LNCAP (cell line): ENCODE results near the gene SSTR5.

Source experiments
- CTCF ChIP-seq: fragments of 450-650 bp; IDR thresholded peaks from 2 replicates; pipeline ENCODE4 v1.5.1; 2017; ENCODE audit warnings: mild to moderate bottlenecking

The SSTR5 gene

DNA sequence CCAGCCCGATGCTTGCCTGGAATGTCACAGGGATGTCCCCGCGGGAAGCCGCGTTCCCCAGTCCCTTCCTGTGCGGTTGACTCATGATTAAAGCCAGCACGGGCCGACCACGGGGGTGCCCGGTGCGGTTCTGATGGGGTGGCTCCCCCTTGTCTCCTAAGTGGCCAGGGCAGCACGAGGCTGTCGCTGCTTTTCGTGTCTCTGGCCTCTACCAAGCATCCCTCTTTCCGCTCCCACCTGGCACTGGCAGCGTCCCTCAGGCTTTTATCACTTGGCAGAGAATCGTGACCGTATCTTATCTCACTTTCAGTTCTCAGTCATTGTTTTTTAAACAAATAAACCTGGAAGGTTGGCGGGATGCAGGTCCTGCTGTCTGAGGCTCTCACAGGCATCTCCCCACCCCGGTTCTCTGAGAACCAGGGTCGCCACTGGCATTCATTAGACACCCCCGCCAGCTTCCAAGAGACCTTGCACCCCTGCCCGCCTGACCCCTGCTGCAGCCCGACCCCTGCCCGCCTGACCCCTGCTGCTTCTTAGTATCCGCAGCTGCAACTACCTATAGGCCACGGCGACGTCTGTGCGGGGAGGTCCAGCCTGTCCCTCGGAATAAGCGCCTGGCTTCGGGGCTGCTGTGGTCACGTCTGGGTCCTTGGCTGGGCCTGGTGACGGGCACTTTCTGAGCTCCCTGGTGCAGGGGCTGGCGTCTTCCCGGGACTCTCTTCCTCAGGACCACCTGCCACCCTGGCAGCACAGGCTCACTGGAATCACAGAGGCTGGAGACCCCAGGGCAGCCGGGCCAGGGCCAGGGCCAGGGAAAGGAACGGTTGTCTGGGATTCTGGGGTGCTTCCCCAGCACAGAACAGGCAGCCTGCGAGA, 16.0 kb downstream of the SSTR5 start:
- no peak for TF ChIP-seq CTCF

- no peak for TF ChIP-seq CTCF
Observed at GRCh38 chr16:1089439-1089821, 16.9 kb downstream of the SSTR5 start.

GRCh38 chr16:1089822-1090619, 17.5 kb downstream of the SSTR5 start:
- TF ChIP-seq CTCF, result no peak

GRCh38 chr16:1090620-1091587, 18.4 kb downstream of the SSTR5 start:
- TF ChIP-seq CTCF, result no peak

GRCh38 chr16:1091992-1092552, 19.5 kb downstream of the SSTR5 start:
- no peak for TF ChIP-seq CTCF

DNA sequence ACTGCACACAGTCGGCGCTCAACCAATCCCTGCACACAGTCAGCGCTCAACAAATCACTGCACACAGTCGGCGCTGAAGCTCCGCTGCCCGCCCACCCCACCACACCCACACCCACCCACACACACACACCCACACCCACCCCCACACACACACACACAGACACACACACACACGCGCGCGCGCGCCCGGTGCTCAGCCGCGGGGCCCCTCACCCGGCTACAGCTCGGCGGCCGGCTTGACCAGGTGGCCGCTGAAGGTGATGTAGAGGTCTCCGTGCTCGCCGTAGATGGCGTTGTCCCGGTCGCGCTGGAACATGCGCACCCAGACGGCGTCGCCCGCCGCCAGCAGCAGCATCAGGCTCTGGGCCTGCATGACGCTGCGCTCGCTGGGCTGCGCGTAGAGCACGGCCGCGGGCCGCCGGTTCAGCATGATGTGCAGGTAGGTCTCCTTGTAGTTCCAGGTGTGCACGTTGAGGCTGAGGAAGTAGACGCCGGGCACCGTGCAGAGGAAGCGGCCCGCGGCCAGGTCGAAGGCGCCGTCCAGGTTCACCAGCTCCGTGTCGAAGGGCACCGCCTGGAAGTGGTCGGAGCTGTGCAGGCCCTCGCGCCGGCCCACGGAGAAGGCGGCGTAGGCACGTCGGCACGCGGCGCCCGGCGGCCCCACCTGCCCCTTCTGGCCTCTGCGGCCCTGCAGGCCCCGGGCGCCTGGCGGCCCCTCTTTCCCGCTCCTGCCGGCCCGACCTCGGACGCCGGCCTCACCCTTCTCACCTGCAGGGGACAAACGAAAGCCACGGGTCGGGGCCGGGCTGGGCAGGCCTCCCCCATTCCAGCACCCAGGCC, 21.0 kb downstream of the SSTR5 start:
- TF ChIP-seq CTCF, result no peak
